K562 (cell line): ENCODE measurements around the gene PLAGL1. TPM values are rescaled to one million over a fixed set of nuclear protein-coding genes. Genes with fewer than 3 reads are reported as not detected.

Source experiments
- ATAC-seq: fragments of 200-7000 bp; cut with Tn5 transposase; 3 replicates; pipeline ENCODE4 v1.9.1; 2020; ENCODE audit warnings: moderate library complexity
- BruUV-seq: library from RNA; stranded (reverse); fragments of 400-500 nt; replicated peaks from 2 replicates; lab custom pipeline; 2021; lab: Mats Ljungman, UMichigan
- CTCF ChIA-PET: fragments of 300-600 bp; formaldehyde crosslinking; extraction: SDS; loops from one replicate; lab custom pipeline; 2021; ENCODE audit warnings: low intra/inter-chr PET ratio; lab: Yijun Ruan, JAX
- POLR2A ChIA-PET: fragments of 300-600, 350-650 bp; sonication (Branson Sonifier 250); formaldehyde crosslinking; extraction: SDS; loops from one replicate; lab custom pipeline; 2021; ENCODE audit warnings: antibody characterized with exemption, inconsistent platforms; lab: Yijun Ruan, JAX
- DNase-seq, 4 experiments: peaks; one replicate each; pipeline versions ENCODE4 v3.0.0 to v3.0.0-alpha.2; 2011 to 2018; ENCODE audit warnings: low spot score in 3 of 4, mixed read lengths in 3 of 4; ENCODE audit errors: extremely low read depth in 1 of 4
- FAIRE-seq: peaks from 2 replicates; lab custom pipeline; 2011; peaks lifted over from hg19 to GRCh38; lab: Jason Lieb, UNC
- H2AFZ ChIP-seq: 2 replicates; pipeline ENCODE4 v1.6.0; 2011; ENCODE audit warnings: low read depth, low read length, control low read depth, inconsistent platforms
- H3K27ac ChIP-seq: fragments of 200-600 bp; 3 replicates; pipeline ENCODE4 v1.8.0; 2011; ENCODE audit warnings: low read depth, mild to moderate bottlenecking, control low read depth, inconsistent platforms, low read length, moderate library complexity, mixed read lengths; ENCODE audit errors: extremely low read depth
- H3K27me3 ChIP-seq, 2 experiments: fragments of 300-600 bp in 1 of 2; 2 replicates in 1 of 2; 3 replicates in 1 of 2; pipeline versions ENCODE4 v1.6.0 to v1.8.0; 2011; ENCODE audit warnings: inconsistent platforms in 2 of 2, low read length in 2 of 2, mild to moderate bottlenecking in 1 of 2, mixed read lengths in 1 of 2, moderate library complexity in 1 of 2; ENCODE audit not compliant: control insufficient read depth in 2 of 2, insufficient read depth in 2 of 2
- H3K36me3 ChIP-seq: fragments of 300-600 bp; 3 replicates; pipeline ENCODE4 v1.8.0; 2011; ENCODE audit warnings: mild to moderate bottlenecking, low read length, inconsistent platforms; ENCODE audit not compliant: control insufficient read depth, insufficient read depth
- H3K4me1 ChIP-seq, 2 experiments: fragments of 200-600 bp in 1 of 2; replicated peaks in 1 of 2; 2 replicates in 1 of 2; 3 replicates in 1 of 2; pipeline versions ENCODE4 v1.5.1 to v1.8.0; 2011; ENCODE audit warnings: inconsistent platforms in 2 of 2, low read length in 2 of 2, mild to moderate bottlenecking in 1 of 2, mixed read lengths in 1 of 2, moderate library complexity in 1 of 2; ENCODE audit not compliant: control insufficient read depth in 2 of 2, insufficient read depth in 2 of 2
- H3K4me2 ChIP-seq: 2 replicates; pipeline ENCODE4 v1.6.1; 2011; ENCODE audit warnings: low read length, control low read depth, inconsistent platforms, mixed read lengths; ENCODE audit not compliant: insufficient read depth
- H3K4me3 ChIP-seq: fragments of 200-600 bp; sonication (generic), shearing (Covaris generic); 2 replicates; pipeline ENCODE4 v1.5.1; 2016; ENCODE audit warnings: control low read depth, inconsistent platforms
- H3K79me2 ChIP-seq: fragments of 200-600 bp; 3 replicates; pipeline ENCODE4 v1.8.0; 2011; ENCODE audit warnings: low read length, inconsistent platforms; ENCODE audit not compliant: control insufficient read depth, insufficient read depth
- H3K9ac ChIP-seq, 2 experiments: 2 replicates each; pipeline versions ENCODE4 v1.6.0 to v1.6.1; 2011; ENCODE audit warnings: low read depth in 2 of 2, low read length in 2 of 2, control low read depth in 1 of 2, inconsistent platforms in 1 of 2, mild to moderate bottlenecking in 1 of 2, mixed read lengths in 1 of 2; ENCODE audit not compliant: insufficient read depth in 1 of 2
- H3K9me1 ChIP-seq: one replicate; pipeline ENCODE4 v1.6.0; 2011; ENCODE audit warnings: inconsistent platforms, mild to moderate bottlenecking, low read length, moderate library complexity; ENCODE audit not compliant: control insufficient read depth, insufficient read depth
- H3K9me3 ChIP-seq: replicated peaks from 2 replicates; pipeline ENCODE4 v1.5.1; 2011; ENCODE audit warnings: low read depth, low read length, inconsistent platforms; ENCODE audit not compliant: control insufficient read depth, insufficient read depth
- H4K20me1 ChIP-seq: replicated peaks from 2 replicates; pipeline ENCODE4 v1.6.1; 2011; ENCODE audit warnings: low read length, inconsistent platforms, mixed read lengths; ENCODE audit not compliant: control insufficient read depth, insufficient read depth
- C11orf30 ChIP-seq: fragments of 450-650 bp; IDR thresholded peaks from 2 replicates; pipeline ENCODE4 v1.6.1; 2016; ENCODE audit warnings: low read depth, mild to moderate bottlenecking
- EP400 ChIP-seq: fragments of 450-650 bp; IDR thresholded peaks from 2 replicates; pipeline ENCODE4 v1.6.1; 2017; ENCODE audit warnings: antibody characterized with exemption, mild to moderate bottlenecking, moderate library complexity
- HDAC3 ChIP-seq: fragments of 450-650 bp; IDR thresholded peaks from 2 replicates; pipeline ENCODE4 v1.6.1; 2018; ENCODE audit warnings: borderline replicate concordance, mild to moderate bottlenecking, moderate library complexity; ENCODE audit not compliant: partially characterized antibody
- HMGXB4 ChIP-seq: sonication (generic); formaldehyde crosslinking; IDR thresholded peaks from 2 replicates; pipeline ENCODE4 v1.8.1; 2023; ENCODE audit warnings: mild to moderate bottlenecking, missing genetic modification reagents
- MAFF ChIP-seq: IDR thresholded peaks from 2 replicates; pipeline ENCODE4 v1.6.1; 2012; ENCODE audit warnings: low read length, improper control_type of control experiment
- MAFG ChIP-seq: fragments of 450-650 bp; conservative IDR thresholded peaks from 2 replicates; pipeline ENCODE4 v1.6.1; 2016; ENCODE audit warnings: missing genetic modification characterization, missing compliant biosample characterization
- MAFK ChIP-seq: IDR thresholded peaks from 2 replicates; pipeline ENCODE4 v1.6.1; 2011; ENCODE audit warnings: low read length, improper control_type of control experiment
- ZNF316 ChIP-seq: fragments of 450-650 bp; IDR thresholded peaks from 2 replicates; pipeline ENCODE4 v1.6.1; 2016
- in situ Hi-C: fragments of 300-500 bp; cut with MboI; formaldehyde crosslinking; loops from 4 replicates; pipeline ENCODE4 v1.15.0; 2018; ENCODE audit warnings: inconsistent platforms, mixed read lengths
- intact Hi-C: fragments of 100-400 bp; cut with micrococcal nuclease; formaldehyde crosslinking; loops from 2 replicates; pipeline ENCODE4 v1.14.2; 2022
- polyA plus RNA-seq, 8 experiments: library from polyadenylated mRNA; depleted of rRNA in 4 of 8; stranded (reverse) in 5 of 8; unstranded in 3 of 8; fragments of >200 nt; fragmentation: Nextera tagmentation in 2 of 8; fragmentation: Illumina TruSeq in 1 of 8; extraction: Ambion mirVana in 2 of 8; extraction: Trizol in 1 of 8; gene quantifications; 2 replicates each; pipeline versions ENCODE4 v1.2.1 to v1.2.3, GENCODE V29; 2011 to 2014; ENCODE audit warnings: inconsistent platforms in 1 of 8, missing spikeins in 1 of 8
- total RNA-seq, 7 experiments: library from RNA; depleted of rRNA in 6 of 7; stranded (reverse); fragments of >200 nt in 6 of 7; fragmentation: Illumina TruSeq in 2 of 7; extraction: Trizol in 2 of 7; gene quantifications; 2 replicates each; pipeline versions ENCODE4 v1.2.1 to v1.2.3, GENCODE V29; 2011 to 2021; ENCODE audit warnings: low replicate concordance in 1 of 7

PLAGL1 gene
- total and polyA plus RNA-seq, 9 of the 15 experiments (the other 6 are each of a cell fraction or from before 2014, with no cell fraction given): 4.9 to 29.6 (median 13.2) TPM

- no peaks in the 10 kb centered on the region; a peak in 1 of 5 replicates for H3K27me3 ChIP-seq
- DNase-seq: no peak
- POLR2A ChIA-PET: no interaction called here
- intact Hi-C loops (no loop called here), in situ Hi-C loops (no loop called here)
- H3K27ac ChIP-seq: no peak overlapping the region
- FAIRE-seq: no peak
- H3K9ac ChIP-seq: no peak overlapping the region
- no TSS peak for BruUV-seq
- no peaks in the 10 kb centered on the region for H3K9me1 ChIP-seq
- ATAC-seq: no peak
- H3K4me3 ChIP-seq: no peak overlapping the region
- no peak for TF ChIP-seq HMGXB4 (CRISPR knock-in tag)
- TF ChIP-seq C11orf30: peak; percentile 89
- peak; percentile 89 for TF ChIP-seq MAFK
- no peak for TF ChIP-seq HDAC3
- TF ChIP-seq MAFF: peak; percentile 90
- no peak for TF ChIP-seq EP400
- peak; percentile 90 for TF ChIP-seq MAFG (tag)
- TF ChIP-seq ZNF316: peak; percentile 94
- H3K4me1 ChIP-seq: no peaks in the 10 kb centered on the region
- H3K4me2 ChIP-seq: no peak overlapping the region
- H3K9me3 ChIP-seq: no peaks in the 10 kb centered on the region
- no peaks in the 10 kb centered on the region for H3K36me3 ChIP-seq
- no peaks in the 10 kb centered on the region for H4K20me1 ChIP-seq
- H2AFZ ChIP-seq: no peak overlapping the region
- CTCF ChIA-PET: no interaction called here
- H3K79me2 ChIP-seq: no peaks in the 10 kb centered on the region
Measured at GRCh38 chr6:144052488-144052887, 44.4 kb upstream of the PLAGL1 start.
